ENCODE measurements around the gene PAX9.

The PAX9 gene

DNA sequence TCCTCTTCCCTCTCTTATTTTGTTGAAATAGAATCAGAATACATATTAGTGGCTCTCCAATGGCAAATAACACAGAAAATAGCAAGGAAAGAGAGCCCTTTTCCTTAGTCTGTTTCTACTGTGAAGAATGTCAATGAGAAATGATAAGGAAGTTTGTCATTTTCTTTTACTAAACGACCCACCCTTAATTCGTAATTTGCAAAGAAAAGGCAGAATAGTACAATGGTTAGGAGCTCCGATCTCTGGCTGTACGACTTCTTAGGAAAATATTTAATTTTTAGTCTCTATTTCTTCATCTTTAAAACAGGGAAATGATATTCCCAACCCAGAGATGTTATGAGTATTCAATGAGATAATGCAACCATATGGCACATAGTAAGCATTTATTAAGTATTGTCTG is 6.0 kb downstream of the PAX9 start:
- no peak for ATAC-seq
- TF ChIP-seq PPARA (CRISPR knock-in tag; IDR thresholded peaks at IDR 0.05; ENCODE audit: borderline replicate concordance): no peak
- no peak for TF ChIP-seq POU6F1 (CRISPR knock-in tag; IDR thresholded peaks at IDR 0.05; ENCODE audit: borderline replicate concordance, low read depth)
- no peak for TF ChIP-seq ZNF565 (CRISPR knock-in tag; conservative IDR thresholded peaks at IDR 0.05; ENCODE audit: low read depth)
- no peak for TF ChIP-seq SNAI2 (CRISPR knock-in tag; IDR thresholded peaks at IDR 0.05)
- TF ChIP-seq ESRRG (CRISPR knock-in tag; IDR thresholded peaks at IDR 0.05): no peak
- TF ChIP-seq ZNF8 (CRISPR knock-in tag; IDR thresholded peaks at IDR 0.05): no peak
- no peak for TF ChIP-seq OSR1 (CRISPR knock-in tag; IDR thresholded peaks at IDR 0.05)
- TF ChIP-seq ISL1 (CRISPR knock-in tag; IDR thresholded peaks at IDR 0.05): no peak
- TF ChIP-seq BACH2 (CRISPR knock-in tag; IDR thresholded peaks at IDR 0.05; ENCODE audit: borderline replicate concordance): no peak
- TF ChIP-seq, protein P1, sequence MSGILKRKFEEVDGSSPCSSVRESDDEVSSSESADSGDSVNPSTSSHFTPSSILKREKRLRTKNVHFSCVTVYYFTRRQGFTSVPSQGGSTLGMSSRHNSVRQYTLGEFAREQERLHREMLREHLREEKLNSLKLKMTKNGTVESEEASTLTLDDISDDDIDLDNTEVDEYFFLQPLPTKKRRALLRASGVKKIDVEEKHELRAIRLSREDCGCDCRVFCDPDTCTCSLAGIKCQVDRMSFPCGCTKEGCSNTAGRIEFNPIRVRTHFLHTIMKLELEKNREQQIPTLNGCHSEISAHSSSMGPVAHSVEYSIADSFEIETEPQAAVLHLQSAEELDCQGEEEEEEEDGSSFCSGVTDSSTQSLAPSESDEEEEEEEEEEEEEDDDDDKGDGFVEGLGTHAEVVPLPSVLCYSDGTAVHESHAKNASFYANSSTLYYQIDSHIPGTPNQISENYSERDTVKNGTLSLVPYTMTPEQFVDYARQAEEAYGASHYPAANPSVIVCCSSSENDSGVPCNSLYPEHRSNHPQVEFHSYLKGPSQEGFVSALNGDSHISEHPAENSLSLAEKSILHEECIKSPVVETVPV (CRISPR knock-in tag; IDR thresholded peaks at IDR 0.05): no peak
- TF ChIP-seq TCF4 (CRISPR knock-in tag; IDR thresholded peaks at IDR 0.05; ENCODE audit: borderline replicate concordance): no peak
- TF ChIP-seq ZFP30 (CRISPR knock-in tag; IDR thresholded peaks at IDR 0.05): no peak
- no peak for TF ChIP-seq CSDC2 (CRISPR knock-in tag; IDR thresholded peaks at IDR 0.05)
- TF ChIP-seq GLIS3 (CRISPR knock-in tag; IDR thresholded peaks at IDR 0.05): no peak
- TF ChIP-seq ZC3H10 (CRISPR knock-in tag; IDR thresholded peaks at IDR 0.05): no peak

GRCh38 chr14:36671149-36671548 is 9.5 kb downstream of the PAX9 start:
- TF ChIP-seq, protein P1 (CRISPR knock-in tag; IDR thresholded peaks at IDR 0.05): no peak
- TF ChIP-seq ZFP30 (CRISPR knock-in tag; IDR thresholded peaks at IDR 0.05) (no peak), SNAI2 (CRISPR knock-in tag; IDR thresholded peaks at IDR 0.05) (no peak)
- no peak for ATAC-seq

- ATAC-seq: no peak
- TF ChIP-seq ARNTL (CRISPR knock-in tag; IDR thresholded peaks at IDR 0.05; ENCODE audit: borderline replicate concordance, low read depth): no peak
- no peak for TF ChIP-seq ZNF70 (CRISPR knock-in tag; IDR thresholded peaks at IDR 0.05)
- TF ChIP-seq, protein P2, sequence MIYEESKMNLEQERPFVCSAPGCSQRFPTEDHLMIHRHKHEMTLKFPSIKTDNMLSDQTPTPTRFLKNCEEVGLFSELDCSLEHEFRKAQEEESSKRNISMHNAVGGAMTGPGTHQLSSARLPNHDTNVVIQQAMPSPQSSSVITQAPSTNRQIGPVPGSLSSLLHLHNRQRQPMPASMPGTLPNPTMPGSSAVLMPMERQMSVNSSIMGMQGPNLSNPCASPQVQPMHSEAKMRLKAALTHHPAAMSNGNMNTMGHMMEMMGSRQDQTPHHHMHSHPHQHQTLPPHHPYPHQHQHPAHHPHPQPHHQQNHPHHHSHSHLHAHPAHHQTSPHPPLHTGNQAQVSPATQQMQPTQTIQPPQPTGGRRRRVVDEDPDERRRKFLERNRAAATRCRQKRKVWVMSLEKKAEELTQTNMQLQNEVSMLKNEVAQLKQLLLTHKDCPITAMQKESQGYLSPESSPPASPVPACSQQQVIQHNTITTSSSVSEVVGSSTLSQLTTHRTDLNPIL (CRISPR knock-in tag; IDR thresholded peaks at IDR 0.05; ENCODE audit: low read depth): no peak
- TF ChIP-seq BACH2 (CRISPR knock-in tag; IDR thresholded peaks at IDR 0.05; ENCODE audit: borderline replicate concordance): no peak
- TF ChIP-seq OSR1 (CRISPR knock-in tag; IDR thresholded peaks at IDR 0.05): no peak
- no peak for TF ChIP-seq ZFP3 (CRISPR knock-in tag; IDR thresholded peaks at IDR 0.05)
- no peak for TF ChIP-seq TSHZ2 (CRISPR knock-in tag; IDR thresholded peaks at IDR 0.05)
- no peak for TF ChIP-seq CSDC2 (CRISPR knock-in tag; IDR thresholded peaks at IDR 0.05)
- TF ChIP-seq TOX (CRISPR knock-in tag; IDR thresholded peaks at IDR 0.05; ENCODE audit: borderline replicate concordance): no peak
- TF ChIP-seq ISL1 (CRISPR knock-in tag; IDR thresholded peaks at IDR 0.05): no peak
Observed at GRCh38 chr14:36672095-36672494, 10.4 kb downstream of the PAX9 start.

DNA sequence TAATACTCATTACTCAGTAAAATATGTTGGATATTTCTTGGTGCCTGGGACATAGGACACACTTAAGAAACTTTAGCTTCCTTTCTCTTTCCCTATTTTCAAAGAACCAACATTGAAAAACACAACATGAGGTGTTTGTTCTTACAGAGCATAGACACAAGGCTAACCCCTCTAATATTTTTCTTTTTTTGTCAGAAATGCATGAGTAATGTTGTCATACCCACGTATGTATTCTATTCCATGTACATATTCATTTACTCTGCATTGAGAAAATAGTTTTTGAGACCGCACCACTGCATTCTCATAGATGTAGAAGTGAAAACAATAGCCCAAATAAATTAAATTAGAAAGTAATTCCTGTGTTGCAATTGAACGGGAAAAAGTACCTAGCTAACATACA is 13.0 kb downstream of the PAX9 start:
- TF ChIP-seq GLIS3 (CRISPR knock-in tag; IDR thresholded peaks at IDR 0.05) (no peak), ZFP30 (CRISPR knock-in tag; IDR thresholded peaks at IDR 0.05) (no peak), CSDC2 (CRISPR knock-in tag; IDR thresholded peaks at IDR 0.05) (no peak), TOX (CRISPR knock-in tag; IDR thresholded peaks at IDR 0.05; ENCODE audit: borderline replicate concordance) (no peak), ISL1 (CRISPR knock-in tag; IDR thresholded peaks at IDR 0.05) (no peak), ZC3H10 (CRISPR knock-in tag; IDR thresholded peaks at IDR 0.05) (no peak), TCF4 (CRISPR knock-in tag; IDR thresholded peaks at IDR 0.05; ENCODE audit: borderline replicate concordance) (no peak), ZNF70 (CRISPR knock-in tag; IDR thresholded peaks at IDR 0.05) (no peak), ZNF565 (CRISPR knock-in tag; conservative IDR thresholded peaks at IDR 0.05; ENCODE audit: low read depth) (no peak)
- TF ChIP-seq, protein P3, sequence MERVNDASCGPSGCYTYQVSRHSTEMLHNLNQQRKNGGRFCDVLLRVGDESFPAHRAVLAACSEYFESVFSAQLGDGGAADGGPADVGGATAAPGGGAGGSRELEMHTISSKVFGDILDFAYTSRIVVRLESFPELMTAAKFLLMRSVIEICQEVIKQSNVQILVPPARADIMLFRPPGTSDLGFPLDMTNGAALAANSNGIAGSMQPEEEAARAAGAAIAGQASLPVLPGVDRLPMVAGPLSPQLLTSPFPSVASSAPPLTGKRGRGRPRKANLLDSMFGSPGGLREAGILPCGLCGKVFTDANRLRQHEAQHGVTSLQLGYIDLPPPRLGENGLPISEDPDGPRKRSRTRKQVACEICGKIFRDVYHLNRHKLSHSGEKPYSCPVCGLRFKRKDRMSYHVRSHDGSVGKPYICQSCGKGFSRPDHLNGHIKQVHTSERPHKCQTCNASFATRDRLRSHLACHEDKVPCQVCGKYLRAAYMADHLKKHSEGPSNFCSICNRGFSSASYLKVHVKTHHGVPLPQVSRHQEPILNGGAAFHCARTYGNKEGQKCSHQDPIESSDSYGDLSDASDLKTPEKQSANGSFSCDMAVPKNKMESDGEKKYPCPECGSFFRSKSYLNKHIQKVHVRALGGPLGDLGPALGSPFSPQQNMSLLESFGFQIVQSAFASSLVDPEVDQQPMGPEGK (CRISPR knock-in tag; IDR thresholded peaks at IDR 0.05; ENCODE audit: borderline replicate concordance): no peak
- TF ChIP-seq, protein P2 (CRISPR knock-in tag; IDR thresholded peaks at IDR 0.05; ENCODE audit: low read depth): no peak
- ATAC-seq: no peak

All from SK-N-SH treated with all-trans-retinoic acid at 6 μM for 48 hours (cell line).